GM21390 (cell line): Measurements from ENCODE around the gene SKP1.
A peak's percentile ranks its signal among the peaks of the same experiment; 100 is the strongest.

Experiments
- ATAC-seq: cut with Tn5 transposase; IDR thresholded peaks from one replicate; pipeline ENCODE4 v1.9.1; 2021; ENCODE audit not compliant: unreplicated experiment

The SKP1 gene

DNA sequence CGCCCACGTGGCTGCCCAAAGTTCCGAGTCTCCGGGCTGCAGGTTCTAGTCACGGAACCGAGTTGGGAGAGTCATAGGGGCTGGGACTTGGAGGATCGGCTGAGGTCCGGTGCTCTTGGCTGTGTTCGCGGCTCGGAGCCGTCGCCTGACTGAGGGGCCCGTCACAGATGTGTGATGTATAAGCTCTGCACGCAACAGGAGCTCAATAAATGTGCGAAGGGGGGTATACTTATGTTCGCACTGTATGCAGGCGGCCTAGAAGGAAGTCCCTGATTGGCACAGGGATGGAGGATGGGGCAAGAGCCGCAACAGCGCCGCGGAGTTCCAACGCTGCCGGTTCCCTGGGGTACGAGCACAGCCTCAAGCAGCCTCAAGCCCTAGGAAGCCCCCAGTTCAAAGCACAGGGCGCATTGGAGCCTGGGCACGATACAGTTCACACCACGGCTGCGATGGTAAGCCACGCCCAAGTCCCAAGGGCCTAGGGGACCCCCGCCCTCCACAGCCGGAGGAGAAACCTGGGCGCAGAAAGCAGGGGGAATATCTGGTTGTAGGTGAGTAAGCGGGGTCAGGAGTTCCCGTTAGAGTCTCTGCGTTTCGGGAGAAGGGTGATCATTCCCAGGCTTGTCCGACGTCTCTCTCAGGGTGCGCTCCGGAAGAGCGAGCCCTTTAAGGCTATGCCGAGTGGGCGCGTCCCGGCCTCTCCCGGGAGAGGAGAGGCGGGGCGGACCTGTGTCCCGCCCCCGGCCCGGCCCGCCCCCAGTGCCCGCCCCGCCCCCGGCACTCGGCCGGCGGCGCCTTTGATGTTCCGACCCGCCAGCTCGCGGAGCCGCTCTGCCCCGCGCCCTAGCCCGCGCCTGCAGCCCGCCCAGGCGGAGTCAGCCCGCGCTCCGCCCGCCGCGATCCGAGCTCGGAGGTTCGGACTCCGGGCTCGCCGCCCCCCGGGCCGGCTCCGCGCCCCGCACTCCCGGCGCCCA is 62.6 kb downstream of the SKP1 start, which contains the start of gene TCF7:
Gene TCF7, plus strand, starts transcription at position 780 of the 974 bp plus-strand sequence. CDS start 226 bp downstream, outside the sequence.
- ATAC-seq = peak; percentile 82

DNA sequence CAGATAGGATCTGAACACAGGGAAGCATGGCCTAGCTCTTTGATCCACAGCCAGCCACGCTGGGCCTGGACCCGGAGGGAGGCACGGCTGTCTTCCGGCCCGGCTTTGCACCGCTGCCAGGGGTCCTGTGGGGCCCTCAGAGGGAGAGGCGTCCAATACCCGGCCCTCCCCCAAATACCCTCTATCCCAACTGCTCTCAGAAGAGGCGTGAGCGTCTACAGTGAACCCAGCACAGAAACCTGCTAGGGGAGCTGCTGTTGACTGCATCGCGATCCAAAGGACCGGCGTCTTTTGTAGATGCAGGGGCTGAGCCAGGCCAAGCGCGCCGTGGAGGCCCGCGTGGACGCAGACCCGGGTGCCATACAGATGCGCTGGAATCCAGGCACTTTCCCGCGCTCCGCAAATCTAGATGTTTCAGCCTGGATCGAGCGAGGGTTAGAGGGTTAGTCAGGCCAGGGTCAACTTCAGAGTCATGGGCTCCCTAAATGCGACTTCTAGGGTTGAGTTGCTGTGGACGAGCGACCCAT is 63.3 kb downstream of the SKP1 start:
- no peak for ATAC-seq

DNA sequence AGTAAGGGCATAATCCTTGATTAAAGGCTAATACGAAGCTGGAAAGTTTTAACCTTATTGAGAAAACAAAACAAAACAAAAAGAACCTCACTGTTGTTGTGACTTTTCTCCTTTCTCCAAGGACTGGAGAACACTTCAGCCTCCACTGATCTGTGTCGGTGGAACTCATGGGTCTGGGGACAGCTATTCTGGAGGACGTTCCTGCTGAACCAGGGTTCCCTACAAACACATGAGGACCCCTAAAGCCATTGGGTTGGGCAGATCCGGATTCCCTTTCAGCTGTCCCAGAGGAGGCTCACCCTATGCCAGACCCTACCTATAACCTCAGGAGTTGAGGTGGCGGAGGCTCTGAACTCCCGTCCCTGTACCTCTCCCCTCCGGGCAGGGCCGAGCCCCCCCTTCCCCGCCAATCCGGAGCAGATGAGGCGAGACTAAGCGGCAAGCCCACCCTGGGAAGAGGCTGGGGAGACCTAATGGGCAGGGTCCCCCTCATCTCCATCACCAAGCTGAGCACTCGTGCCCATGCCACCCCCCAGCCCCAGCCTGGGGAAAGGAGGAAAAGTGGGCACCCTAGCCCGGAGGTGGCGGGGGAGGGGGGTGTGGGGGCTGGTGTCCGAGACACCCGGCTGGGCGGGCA is 63.9 kb downstream of the SKP1 start:
- no peak for ATAC-seq

DNA sequence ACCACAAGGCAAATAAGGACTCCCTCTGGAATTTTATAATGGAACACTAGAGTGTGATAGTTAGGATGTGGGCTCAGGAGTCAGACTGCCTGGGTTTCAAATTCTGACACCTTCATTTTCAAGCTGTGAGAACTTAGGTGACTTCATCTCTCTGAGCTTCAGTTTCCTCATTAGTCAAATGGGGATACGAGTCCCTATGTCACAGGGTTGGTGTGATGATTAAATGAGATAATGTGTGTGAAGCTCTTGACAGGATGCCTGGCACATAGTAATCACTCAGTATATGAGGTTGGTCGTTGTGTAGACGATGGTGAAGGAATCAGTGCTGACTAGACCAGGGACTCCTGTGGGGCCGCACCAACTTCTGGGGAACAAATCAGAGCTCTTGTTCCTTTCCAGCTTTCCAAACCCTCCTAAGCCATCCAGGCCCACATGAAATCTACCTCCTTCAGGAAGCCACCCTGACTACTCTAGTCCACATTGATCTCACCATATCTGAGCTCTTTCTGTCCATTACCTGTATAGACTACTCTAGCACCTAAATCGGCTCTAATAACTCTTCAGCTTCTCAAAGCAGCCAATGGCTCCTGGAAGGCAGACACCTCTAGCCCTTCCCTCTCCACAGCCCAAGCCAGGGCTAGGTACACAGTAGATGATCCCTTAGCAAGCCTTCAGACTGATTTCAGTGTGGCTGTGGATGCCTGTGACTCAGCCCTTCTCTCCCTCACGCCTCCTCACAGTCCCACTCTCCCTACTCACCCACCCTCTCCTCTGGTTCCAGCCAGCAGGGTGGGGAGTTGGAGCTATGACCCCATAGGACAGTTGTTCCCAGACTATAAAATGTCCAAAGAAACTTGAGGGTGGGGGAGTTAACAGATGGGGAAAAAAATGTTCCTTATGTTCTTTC is 64.8 kb downstream of the SKP1 start:
- ATAC-seq = no peak

DNA sequence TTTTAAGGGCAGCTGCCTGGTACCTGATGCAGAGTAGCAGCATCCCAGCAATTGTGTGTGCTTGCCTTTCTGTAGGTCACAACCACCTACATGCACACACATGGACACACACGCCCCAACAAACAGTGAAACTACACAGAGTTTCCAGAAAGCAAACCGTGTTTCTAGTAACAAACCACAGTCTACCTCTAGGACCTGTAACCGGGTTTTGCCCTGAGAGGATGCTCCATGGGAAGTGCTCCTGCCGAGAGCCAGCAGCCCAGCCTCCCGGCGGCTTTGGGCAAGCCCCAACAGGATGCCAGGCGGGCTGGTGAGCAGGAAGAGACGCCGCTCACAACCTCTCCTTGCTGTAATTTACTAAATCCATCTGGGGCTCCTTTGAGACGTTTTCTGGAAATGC is 66.4 kb downstream of the SKP1 start:
- no peak for ATAC-seq

DNA sequence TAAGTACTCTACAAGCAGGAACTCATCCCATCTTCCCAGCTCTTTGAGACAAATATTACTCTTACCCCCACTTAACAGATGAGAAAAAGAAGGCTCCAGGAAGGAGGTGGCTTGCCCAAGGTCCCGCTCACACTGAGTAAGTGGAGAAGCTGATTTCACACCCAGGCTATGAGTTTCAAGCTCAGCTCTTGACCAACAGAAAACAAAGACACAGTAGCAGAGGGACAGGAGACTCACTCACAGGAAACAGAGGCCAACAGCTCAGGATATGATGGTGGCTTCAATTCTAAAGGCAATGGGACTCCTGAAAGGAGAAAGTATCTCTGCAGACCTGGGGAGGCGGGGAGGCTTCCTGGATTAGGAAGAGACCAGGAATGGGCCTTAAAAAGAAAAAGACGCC is 69.0 kb downstream of the SKP1 start:
- no peak for ATAC-seq

DNA sequence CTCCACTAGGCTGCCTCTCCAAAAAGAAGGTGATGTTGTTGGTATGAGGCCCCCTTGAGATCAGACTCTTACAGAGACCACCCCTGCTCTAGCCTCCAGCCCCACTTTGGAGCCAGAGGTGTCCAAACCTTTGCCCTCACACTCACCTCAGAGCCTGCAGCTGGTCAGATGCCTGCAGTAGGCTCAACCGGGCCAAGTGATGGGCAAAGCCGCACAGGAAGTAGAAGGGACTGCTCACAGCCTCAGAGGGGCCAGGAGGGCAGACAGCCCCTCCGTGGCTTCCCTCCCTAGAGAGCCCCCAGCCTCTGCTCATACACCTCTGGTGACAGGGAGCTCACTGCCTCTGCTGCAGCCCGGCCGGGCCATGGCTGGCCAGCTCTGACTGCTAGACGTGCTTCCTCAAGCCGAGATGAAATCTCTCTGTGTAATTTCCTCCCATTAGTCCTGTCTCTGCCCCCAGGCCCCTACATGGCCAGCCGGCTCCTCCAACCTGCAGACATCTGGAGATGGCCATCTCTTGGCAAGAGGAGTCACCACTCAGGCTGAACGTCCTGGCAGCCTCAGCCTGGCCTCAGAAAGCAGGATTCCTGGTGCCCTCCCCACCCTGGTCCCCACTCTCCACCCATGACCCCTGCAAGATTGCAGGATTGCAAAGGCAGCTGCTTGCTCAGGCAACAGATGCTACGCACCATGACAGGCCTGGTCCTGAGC is 69.6 kb downstream of the SKP1 start:
- ATAC-seq = no peak

DNA sequence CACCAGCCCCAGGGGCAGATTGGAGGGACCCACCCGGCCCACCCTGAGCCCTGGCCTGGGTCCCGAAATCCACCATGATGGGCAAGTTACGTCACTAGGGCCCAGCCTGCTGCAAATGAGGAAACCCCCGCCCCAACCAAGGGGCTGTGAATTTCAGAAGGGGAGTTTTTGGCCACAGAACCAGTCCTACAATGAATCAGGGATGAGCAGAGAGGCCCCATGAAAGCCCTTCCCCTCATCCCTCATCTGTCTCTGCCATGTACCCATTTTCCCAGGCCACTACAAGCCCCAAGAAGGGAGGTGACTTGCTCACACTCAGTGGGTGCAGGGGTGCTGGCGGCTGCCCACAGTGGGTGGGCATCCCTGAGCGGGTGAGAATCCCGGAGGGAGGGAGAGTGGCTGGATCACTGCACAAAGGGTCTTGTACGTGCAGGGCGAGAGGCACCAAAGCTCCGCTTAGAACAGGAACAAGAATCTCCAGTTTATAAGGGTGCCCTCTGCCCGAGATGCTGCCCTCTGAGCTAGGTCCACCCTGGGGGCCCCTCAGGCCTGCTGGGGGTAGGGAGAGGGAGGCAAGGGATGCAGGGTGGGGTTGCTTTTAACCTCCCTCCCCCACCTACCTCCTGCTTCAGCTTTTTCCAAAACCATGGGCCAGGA is 72.6 kb downstream of the SKP1 start:
- ATAC-seq = no peak

DNA sequence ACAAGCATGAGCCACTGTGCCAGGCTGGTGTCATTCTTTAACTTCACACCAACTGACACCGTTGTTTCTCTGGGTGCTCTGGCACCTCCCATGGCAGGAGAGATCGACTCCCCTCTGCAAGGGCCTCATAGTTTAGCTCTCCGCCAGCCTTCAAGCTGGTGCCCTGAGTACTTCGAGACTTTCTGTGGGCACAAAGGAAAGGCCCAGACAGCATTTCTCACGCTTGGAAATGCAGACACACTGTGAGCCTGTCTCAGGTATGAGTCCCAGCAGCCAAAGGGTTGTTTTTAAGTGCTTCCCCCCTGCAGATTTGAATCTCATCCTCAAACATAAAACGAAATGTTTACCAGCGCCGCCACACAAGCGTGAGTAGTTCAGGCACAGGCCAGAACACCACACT is 73.4 kb downstream of the SKP1 start:
- ATAC-seq = no peak

DNA sequence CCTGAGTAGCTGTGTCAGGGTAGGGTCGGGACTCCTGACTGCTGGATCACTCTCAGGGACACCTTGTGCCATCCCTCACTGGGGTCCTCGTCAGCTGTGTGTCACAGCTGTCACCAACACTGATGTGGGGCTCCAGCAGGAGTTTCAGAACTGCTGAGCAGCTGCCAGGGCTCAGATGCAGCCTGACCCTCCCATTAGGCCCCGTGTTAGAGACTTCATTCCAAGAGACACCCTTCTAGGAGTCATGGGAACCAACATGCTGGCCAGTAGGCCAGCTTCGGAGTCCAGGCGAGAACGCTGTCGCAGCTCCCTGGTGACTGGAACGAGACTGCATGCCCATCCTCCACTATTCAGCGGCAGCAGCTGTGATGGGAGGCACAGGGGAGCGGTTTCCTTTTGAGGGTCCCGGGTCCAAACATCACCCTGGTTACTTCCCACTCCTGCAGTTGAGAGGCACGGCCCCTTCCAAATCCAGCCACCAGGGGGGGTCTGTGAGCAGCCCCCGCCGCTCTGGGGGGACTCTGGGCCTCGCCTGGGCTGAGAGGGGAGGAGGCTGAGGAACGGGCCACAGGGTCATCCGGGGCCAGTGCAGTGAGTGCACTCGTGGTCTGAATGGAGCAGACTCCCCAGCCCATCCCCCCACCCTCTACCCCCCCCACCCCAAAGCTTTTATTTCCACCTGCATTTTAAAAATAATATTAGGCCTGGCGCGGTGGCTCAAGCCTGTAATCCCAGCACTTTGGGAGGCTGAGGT is 74.9 kb downstream of the SKP1 start:
- no peak for ATAC-seq

DNA sequence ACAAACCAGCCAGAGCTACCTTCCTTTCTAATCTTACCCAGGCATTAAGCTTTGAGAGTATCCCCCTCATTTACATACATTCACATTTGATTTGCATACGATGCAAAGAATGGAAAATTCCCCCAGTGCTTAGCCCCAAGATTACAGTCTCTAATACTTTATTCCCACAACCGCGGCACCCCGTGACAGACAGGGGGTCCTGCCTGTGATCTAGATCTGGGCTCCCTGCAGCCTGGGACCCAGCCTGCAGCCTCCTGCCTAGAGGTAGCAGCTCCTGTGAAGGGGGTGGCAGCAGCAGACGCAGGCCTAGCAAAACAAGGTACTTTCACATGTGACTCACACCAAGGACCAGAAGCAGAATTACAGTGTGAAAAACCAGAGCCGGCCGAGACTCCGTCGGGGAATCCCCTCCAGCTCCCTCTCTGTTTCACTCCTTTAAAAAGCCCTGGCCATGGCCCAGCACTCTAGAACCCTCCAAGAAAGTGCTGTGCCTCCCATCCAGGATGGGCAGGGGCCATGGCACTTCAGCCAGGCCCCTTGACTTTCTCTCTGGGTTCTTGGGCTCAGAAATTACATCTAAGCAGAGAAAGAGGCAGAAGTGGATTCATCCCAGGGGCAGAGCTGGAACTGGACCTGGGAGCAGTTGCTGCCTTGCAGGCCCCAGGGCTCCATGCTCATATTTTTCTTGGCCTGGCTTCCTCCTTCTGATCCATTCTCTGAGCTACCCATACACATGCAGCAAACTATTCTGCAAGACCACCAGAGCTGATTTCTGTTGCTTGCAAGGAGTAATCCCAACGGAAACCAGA is 76.3 kb downstream of the SKP1 start:
- ATAC-seq = peak; percentile 89

DNA sequence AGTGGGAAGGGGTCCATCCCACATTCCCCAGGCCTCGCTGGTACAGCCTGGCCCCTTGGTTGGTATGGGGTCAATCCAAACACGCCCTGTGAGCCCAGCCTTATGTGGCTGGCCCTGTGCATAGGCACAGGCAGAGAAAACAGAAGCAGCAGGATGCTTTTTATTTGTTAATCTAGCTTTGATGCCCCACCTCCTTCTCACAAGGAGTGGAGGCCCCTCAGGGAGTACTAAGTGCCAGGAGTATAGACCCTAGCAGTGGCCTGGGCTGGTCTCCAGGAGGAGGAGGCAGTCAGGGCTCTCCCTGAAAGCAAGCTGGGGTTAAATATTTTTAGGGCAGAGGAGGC is 76.8 kb downstream of the SKP1 start:
- ATAC-seq = no peak

DNA sequence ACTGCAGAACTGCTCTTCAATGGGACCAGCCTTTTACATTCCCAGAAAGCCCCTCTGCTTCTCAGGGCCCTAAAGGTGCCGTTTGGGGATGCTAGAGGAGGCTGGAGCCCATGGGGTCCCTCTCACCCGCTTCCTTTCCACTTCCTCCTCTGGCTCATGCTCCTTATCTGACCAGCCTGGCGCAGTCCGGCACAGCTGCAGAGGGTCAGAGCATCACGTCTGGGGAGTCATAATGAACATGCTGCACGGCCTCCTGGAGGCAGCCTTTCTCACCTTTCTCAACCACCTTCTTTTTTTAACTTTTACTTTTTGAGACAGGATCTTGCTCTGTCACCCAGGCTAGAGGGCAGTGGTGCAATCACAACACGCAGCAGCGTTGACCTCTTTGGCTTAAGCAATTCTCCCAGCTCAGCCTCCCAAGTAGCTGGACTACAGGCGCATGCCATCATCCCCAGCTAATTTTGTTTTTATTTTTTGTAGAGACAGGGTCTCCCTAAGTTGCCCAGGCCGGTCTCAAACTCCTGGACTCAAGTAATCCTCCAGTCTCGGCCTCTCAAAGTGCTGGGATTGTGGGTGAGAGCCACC is 77.4 kb downstream of the SKP1 start:
- no peak for ATAC-seq
